GM12892 (cell line): Measurements from ENCODE around the gene PTCD2.

ENCODE experiments used
- POLR2AphosphoS5 ChIP-seq: IDR thresholded peaks from 2 replicates; pipeline ENCODE4 v1.6.1; 2011; ENCODE audit warnings: low read depth, low read length, control low read depth
- TAF1 ChIP-seq: IDR thresholded peaks from 2 replicates; pipeline ENCODE4 v1.6.1; 2011; ENCODE audit warnings: low read depth, mild to moderate bottlenecking, control low read depth, low read length, borderline replicate concordance

DNA sequence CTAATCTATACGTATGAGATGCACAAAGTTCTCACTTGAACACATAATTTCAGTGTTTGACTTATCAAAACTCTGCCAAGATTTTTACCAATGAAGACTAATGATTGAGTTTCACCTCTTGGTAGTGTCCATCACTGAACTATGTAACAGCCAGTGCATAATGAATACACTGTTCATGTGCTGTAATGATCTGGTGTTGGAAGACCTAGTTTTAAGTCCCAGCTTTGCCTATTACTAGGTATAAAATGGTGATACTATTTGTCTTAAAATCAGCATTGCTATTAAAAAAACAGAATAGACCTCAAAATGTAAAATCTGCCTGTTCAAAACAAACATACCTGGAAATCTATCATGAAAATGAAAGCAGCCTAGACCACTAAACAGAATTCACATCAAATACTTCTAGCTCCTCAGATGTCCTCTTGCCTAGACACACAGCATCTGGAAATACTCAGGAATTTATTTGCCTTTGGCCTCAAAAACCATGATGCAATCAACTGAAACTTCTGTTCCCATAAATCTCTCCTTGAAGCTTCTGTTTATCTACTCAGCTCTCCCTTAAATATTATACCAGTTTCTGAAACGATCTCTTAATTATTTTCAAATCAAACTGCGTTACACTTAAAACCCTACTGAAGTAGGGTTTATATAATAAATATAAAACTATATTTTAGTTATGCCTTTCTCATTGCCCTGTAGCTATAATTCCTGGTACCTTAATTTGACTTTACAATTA lies 38.2 kb upstream of the PTCD2 start:
- TF ChIP-seq POLR2AphosphoS5 (no peak), TAF1 (no peak)
